ENCODE results near the gene C1orf167.

DNA sequence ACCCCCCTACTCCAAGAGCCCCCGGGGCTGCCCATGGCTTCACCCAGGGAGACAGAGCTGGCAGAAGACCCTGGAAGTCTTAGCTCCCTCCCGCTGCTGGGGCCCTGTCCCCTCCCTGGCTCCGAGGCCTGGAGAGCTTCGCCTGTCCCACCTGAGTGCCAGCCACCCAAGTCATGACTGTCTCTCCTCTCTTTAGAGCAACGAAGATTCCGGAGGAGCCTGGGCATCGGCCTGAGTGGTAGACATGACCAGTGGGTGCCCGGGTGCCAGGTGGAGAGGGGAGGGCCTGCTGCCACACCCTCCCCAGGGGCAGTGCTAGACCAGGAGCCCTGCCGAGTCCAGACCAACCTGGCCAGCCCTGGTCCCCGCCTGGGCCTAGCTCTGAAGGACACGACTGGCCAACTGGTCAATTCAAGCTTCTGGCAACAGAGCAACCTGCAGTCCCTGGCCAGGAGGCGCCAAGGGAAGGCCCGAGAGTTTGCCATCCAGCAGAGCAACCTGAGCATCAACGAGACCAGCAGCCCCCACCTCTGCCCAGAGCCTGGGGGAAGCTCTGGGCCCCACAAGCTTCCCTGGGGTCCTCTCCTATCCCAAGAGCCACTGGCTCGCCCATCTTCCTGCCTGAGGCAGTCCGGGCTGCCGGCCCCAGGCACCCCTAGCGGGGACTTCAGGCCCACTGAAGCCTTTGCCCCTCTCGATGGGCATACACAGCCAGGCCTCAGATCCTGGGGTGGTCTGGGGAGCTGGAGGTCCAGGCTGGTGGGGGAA is 3.9 kb downstream of the C1orf167 start:
- no peak for TF ChIP-seq CTCF (conservative IDR thresholded peaks at IDR 0.05; ENCODE audit: low read depth, low read length)
- no peak for TF ChIP-seq EZH2phosphoT487 (IDR thresholded peaks at IDR 0.05; ENCODE audit: borderline replicate concordance, low read length)

Measured in PC-3 (cell line).